A673 (cell line): ENCODE data around the gene EFR3B.

Experiments
- EZH2 ChIP-seq: fragments of 200-600 bp; sonication (generic); IDR thresholded peaks from 2 replicates; pipeline ENCODE4 v1.6.1; 2017; ENCODE audit warnings: borderline replicate concordance, low read depth, mild to moderate bottlenecking, mixed read lengths, antibody characterized with exemption, low read length; ENCODE audit not compliant: poor library complexity, severe bottlenecking
- TF ChIP-seq, protein P1 (sequence below): fragments of 300-800, 200-600 bp; sonication (generic); conservative IDR thresholded peaks from 2 replicates; pipeline ENCODE4 v1.5.1; 2017; ENCODE audit warnings: low read depth, mild to moderate bottlenecking, antibody characterized with exemption, low read length, moderate library complexity, mixed read lengths

DNA sequence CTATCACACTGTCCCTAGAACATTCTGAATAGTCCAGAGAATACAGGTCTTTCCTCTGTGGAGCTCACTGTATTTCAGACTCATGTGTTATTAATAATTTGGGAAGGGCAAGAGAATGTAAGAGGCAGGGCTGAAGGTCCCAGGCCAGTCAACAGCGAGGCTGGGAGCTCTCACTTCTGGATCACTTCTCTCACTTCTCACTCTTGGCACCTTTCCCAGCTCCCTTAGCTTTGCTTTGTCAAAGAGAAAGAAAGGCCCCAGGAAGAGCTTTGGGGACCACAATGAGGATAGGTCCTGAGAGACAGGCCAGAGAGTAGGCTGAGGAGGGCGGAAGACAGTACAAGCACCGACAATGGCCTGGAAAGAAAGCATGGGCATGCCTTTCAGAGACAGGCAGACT is 11.2 kb downstream of the EFR3B start:
- TF ChIP-seq, protein P1, sequence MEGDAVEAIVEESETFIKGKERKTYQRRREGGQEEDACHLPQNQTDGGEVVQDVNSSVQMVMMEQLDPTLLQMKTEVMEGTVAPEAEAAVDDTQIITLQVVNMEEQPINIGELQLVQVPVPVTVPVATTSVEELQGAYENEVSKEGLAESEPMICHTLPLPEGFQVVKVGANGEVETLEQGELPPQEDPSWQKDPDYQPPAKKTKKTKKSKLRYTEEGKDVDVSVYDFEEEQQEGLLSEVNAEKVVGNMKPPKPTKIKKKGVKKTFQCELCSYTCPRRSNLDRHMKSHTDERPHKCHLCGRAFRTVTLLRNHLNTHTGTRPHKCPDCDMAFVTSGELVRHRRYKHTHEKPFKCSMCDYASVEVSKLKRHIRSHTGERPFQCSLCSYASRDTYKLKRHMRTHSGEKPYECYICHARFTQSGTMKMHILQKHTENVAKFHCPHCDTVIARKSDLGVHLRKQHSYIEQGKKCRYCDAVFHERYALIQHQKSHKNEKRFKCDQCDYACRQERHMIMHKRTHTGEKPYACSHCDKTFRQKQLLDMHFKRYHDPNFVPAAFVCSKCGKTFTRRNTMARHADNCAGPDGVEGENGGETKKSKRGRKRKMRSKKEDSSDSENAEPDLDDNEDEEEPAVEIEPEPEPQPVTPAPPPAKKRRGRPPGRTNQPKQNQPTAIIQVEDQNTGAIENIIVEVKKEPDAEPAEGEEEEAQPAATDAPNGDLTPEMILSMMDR: no peak
- no peak for TF ChIP-seq EZH2
